GM12878 (cell line): Measurements from ENCODE around the gene CYBB. TPM values are rescaled to one million over a fixed set of nuclear protein-coding genes. Genes with fewer than 3 reads are reported as not detected.

Experiments used
- ATAC-seq: fragments of 200-7000 bp; cut with Tn5 transposase; 3 replicates; pipeline ENCODE4 v1.9.1; 2020; ENCODE audit warnings: mild to moderate bottlenecking, moderate library complexity
- BruUV-seq: library from RNA; stranded (reverse); fragments of 400-500 nt; replicated peaks from 2 replicates; lab custom pipeline; 2021; lab: Mats Ljungman, UMichigan
- CTCF ChIA-PET: fragments of 300-600 bp; sonication (Branson Sonifier 250); formaldehyde crosslinking; extraction: SDS; loops from one replicate; lab custom pipeline; 2021; ENCODE audit warnings: inconsistent platforms; lab: Yijun Ruan, JAX
- POLR2A ChIA-PET: fragments of 350-600 bp; formaldehyde crosslinking; extraction: SDS; loops from one replicate; lab custom pipeline; 2021; ENCODE audit warnings: inconsistent platforms; lab: Charles Lee
- RAD21 ChIA-PET: fragments of 300-600 bp; sonication (Branson Sonifier 250); formaldehyde crosslinking; loops from one replicate; lab custom pipeline; 2023; ENCODE audit warnings: antibody characterized with exemption; ENCODE audit not compliant: unreplicated experiment; lab: Charles Lee
- SMC1A ChIA-PET: fragments of 300-600 bp; sonication (Branson Sonifier 250); formaldehyde crosslinking; loops from one replicate; lab custom pipeline; 2023; ENCODE audit not compliant: unreplicated experiment, uncharacterized antibody; lab: Charles Lee
- DNase-seq: peaks from one replicate; pipeline ENCODE4 v3.0.0-alpha.2; 2011; ENCODE audit warnings: low read depth, low spot score
- FAIRE-seq: peaks from 3 replicates; lab custom pipeline; 2011; peaks lifted over from hg19 to GRCh38; lab: Jason Lieb, UNC
- H2AFZ ChIP-seq: 2 replicates; pipeline ENCODE4 v1.6.0; 2011; ENCODE audit warnings: low read depth, low read length, control low read depth; ENCODE audit not compliant: control insufficient read depth
- H3K27ac ChIP-seq: 2 replicates; pipeline ENCODE4 v1.5.1; 2011; ENCODE audit warnings: control low read depth; ENCODE audit not compliant: control insufficient read depth, insufficient read depth
- H3K27me3 ChIP-seq, 2 experiments: replicated peaks in 1 of 2; 2 replicates each; pipeline versions ENCODE4 v1.6.0 to v1.6.1; 2011; ENCODE audit warnings: low read length in 1 of 2; ENCODE audit not compliant: control insufficient read depth in 2 of 2, insufficient read depth in 2 of 2
- H3K36me3 ChIP-seq, 2 experiments: 2 replicates each; pipeline ENCODE4 v1.5.1; 2011; ENCODE audit warnings: low read length in 1 of 2; ENCODE audit not compliant: control insufficient read depth in 2 of 2, insufficient read depth in 2 of 2
- H3K4me1 ChIP-seq: 2 replicates; pipeline ENCODE4 v1.6.1; 2011; ENCODE audit warnings: mild to moderate bottlenecking, low read length, moderate library complexity, mixed read lengths; ENCODE audit not compliant: control insufficient read depth, insufficient read depth
- H3K4me2 ChIP-seq: 2 replicates; pipeline ENCODE4 v1.6.0; 2011; ENCODE audit warnings: control low read depth; ENCODE audit not compliant: control insufficient read depth, insufficient read depth
- H3K4me3 ChIP-seq: fragments of 200-600 bp; sonication (generic); 2 replicates; pipeline ENCODE4 v1.5.1; 2016
- H3K79me2 ChIP-seq: 2 replicates; pipeline ENCODE4 v1.6.0; 2011; ENCODE audit warnings: low read length; ENCODE audit not compliant: control insufficient read depth, insufficient read depth
- H3K9ac ChIP-seq: 2 replicates; pipeline ENCODE4 v1.8.0; 2011; ENCODE audit warnings: low read length, control low read depth, mixed read lengths; ENCODE audit not compliant: control insufficient read depth, insufficient read depth
- H3K9me3 ChIP-seq: replicated peaks from 3 replicates; pipeline ENCODE4 v1.5.1; 2011; ENCODE audit warnings: mild to moderate bottlenecking, low read length; ENCODE audit not compliant: control insufficient read depth, insufficient read depth
- H4K20me1 ChIP-seq: 2 replicates; pipeline ENCODE4 v1.6.0; 2011; ENCODE audit not compliant: control insufficient read depth, insufficient read depth
- NFIC ChIP-seq: IDR thresholded peaks from 2 replicates; pipeline ENCODE4 v1.6.1; 2012; ENCODE audit warnings: low read depth, mild to moderate bottlenecking, inconsistent platforms, low read length, moderate library complexity
- ZBTB40 ChIP-seq: fragments of 450-650 bp; IDR thresholded peaks from 2 replicates; pipeline ENCODE4 v1.6.1; 2016; ENCODE audit warnings: mild to moderate bottlenecking, moderate library complexity, borderline replicate concordance
- WGBS: methylation state at CpG from one replicate; pipeline ENCODE4 v1.1.6; 2016; ENCODE audit warnings: low lambda C conversion rate; ENCODE audit not compliant: insufficient replicate concordance, insufficient coverage; ENCODE audit errors: missing lambda C conversion rate; 5-methylcytosine and 5-hydroxymethylcytosine counted together
- in situ Hi-C: fragments of 300-500 bp; cut with MboI; formaldehyde crosslinking; loops from 9 replicates; pipeline ENCODE4 v1.14.3; 2018; ENCODE audit warnings: mixed read lengths
- intact Hi-C: fragments of 100-400 bp; cut with micrococcal nuclease; formaldehyde crosslinking; loops from one replicate; pipeline ENCODE4 v1.14.2; 2022; ENCODE audit not compliant: unreplicated experiment
- polyA plus RNA-seq, 11 experiments: library from polyadenylated mRNA; depleted of rRNA in 4 of 11; unstranded in 6 of 11; stranded (reverse) in 5 of 11; fragments of >200 nt; fragmentation: Nextera tagmentation in 4 of 11; fragmentation: Illumina TruSeq in 1 of 11; extraction: Ambion mirVana in 4 of 11; extraction: Trizol in 1 of 11; gene quantifications; 1 replicate in 1 of 11; 2 replicates in 10 of 11; pipeline versions ENCODE4 v1.2.1 to v1.2.3, GENCODE V29; 2011 to 2016; ENCODE audit warnings: inconsistent platforms in 2 of 11, missing spikeins in 2 of 11, low read depth in 1 of 11
- total RNA-seq, 4 experiments: library from RNA; depleted of rRNA in 3 of 4; stranded (reverse); fragments of >200 nt in 3 of 4; fragmentation: Illumina TruSeq in 1 of 4; extraction: Trizol in 1 of 4; gene quantifications; 2 replicates each; pipeline versions ENCODE4 v1.2.1 to v1.2.3, GENCODE V29; 2013 to 2021

Gene CYBB
- total and polyA plus RNA-seq, 10 of the 15 experiments (the other 5 are each of a cell fraction or from before 2014, with no cell fraction given) = 6.2 to 73.9 (median 24.8) TPM

- no peaks in the 10 kb centered on the region for H3K27me3 ChIP-seq
- ChIA-PET SMC1A (interaction anchor here (1.1 to 2.2 kb wide), 5 partner anchors 10 to 22 kb away, joined by 3 to 6 read pairs (median 5); no protein-coding TSS in a partner anchor), RAD21 (interaction anchor here (0.8 to 1.1 kb wide), 2 partner anchors 57 to 58 kb away, joined by 3 to 4 read pairs; no protein-coding TSS in a partner anchor), POLR2A (interaction anchor here (1.4 kb wide), 1 partner anchor 10 kb away, joined by 3 read pairs; no protein-coding TSS in a partner anchor), CTCF (interaction anchor here (0.7 to 1.6 kb wide), 2 partner anchors 57 to 1235 kb away, joined by 3 to 6 read pairs; no protein-coding TSS in a partner anchor)
- peaks cover 0 to 3% of the 10 kb centered on the region in 2 experiments; a peak in 2 of 4 replicates for H3K36me3 ChIP-seq
- BruUV-seq = no TSS peak
- ATAC-seq (no peak), DNase-seq (no peak), FAIRE-seq (no peak)
- no peaks in the 10 kb centered on the region for H3K79me2 ChIP-seq
- no peaks in the 10 kb centered on the region for H3K9me3 ChIP-seq
- no peak for TF ChIP-seq NFIC
- peak; percentile 34; the same call in 1 of the 2 replicates for TF ChIP-seq ZBTB40
- intact Hi-C loops (no loop called here), in situ Hi-C loops (no loop called here)
- H2AFZ ChIP-seq = no peak overlapping the region
- H4K20me1 ChIP-seq = no peaks in the 10 kb centered on the region
- no peak overlapping the region for H3K4me3 ChIP-seq
- no peak overlapping the region for H3K4me2 ChIP-seq
- H3K4me1 ChIP-seq = no peaks in the 10 kb centered on the region
- H3K27ac ChIP-seq = no peak overlapping the region
- no peak overlapping the region for H3K9ac ChIP-seq
- 62% methylated on average over 2 of the region's 2 CpGs for WGBS
Measured at GRCh38 chrX:37803057-37803456, 23.2 kb downstream of the CYBB start.
